Measurements from ENCODE around the gene CARM1. TPM values are rescaled to one million over a fixed set of nuclear protein-coding genes. Genes with fewer than 3 reads are reported as not detected.

CARM1 gene
- total RNA-seq, 4 donors from 2014 or later = 12.2 to 14.8 (median 13.1) TPM

- no peak overlapping the region for H3K27ac ChIP-seq
- H3K4me1 ChIP-seq = peaks cover 0 to 8% of the 10 kb centered on the region in 2 donors
- intact Hi-C loops (cut with DNase I) = no loop called here
- no peak for DNase-seq
- no peak overlapping the region for H3K4me3 ChIP-seq (replicated peaks in 1 of 3)
- H3K9me3 ChIP-seq = no peaks in the 10 kb centered on the region
- TF ChIP-seq POLR2A (IDR thresholded peaks at IDR 0.05) = no peak
- TF ChIP-seq CTCF (IDR thresholded peaks at IDR 0.05) = no peak
- H3K36me3 ChIP-seq = no peaks in the 10 kb centered on the region
- 71 to 79% methylated on average over 8 to 9 of the region's 9 CpGs for WGBS, 2 donors
- no peaks in the 10 kb centered on the region for H3K27me3 ChIP-seq
Measured at GRCh38 chr19:10882108-10882457, 10.7 kb downstream of the CARM1 start.

- intact Hi-C loops (cut with DNase I) = no loop called here
- TF ChIP-seq CTCF (IDR thresholded peaks at IDR 0.05) (no peak), POLR2A (IDR thresholded peaks at IDR 0.05) (no peak)
- DNase-seq = no peak
- Histone ChIP-seq H3K4me1 (peaks cover 0 to 8% of the 10 kb centered on the region in 2 donors), H3K27me3 (no peaks in the 10 kb centered on the region), H3K27ac (no peak overlapping the region), H3K4me3 (replicated peaks in 1 of 3) (no peak overlapping the region), H3K36me3 (no peaks in the 10 kb centered on the region), H3K9me3 (no peaks in the 10 kb centered on the region)
- WGBS, 2 donors = 72 to 79% methylated on average over 2 of the region's 2 CpGs
Measured at GRCh38 chr19:10884274-10884673, 12.9 kb downstream of the CARM1 start.

GRCh38 chr19:10885201-10886169 is 14.1 kb downstream of the CARM1 start:
- peaks cover 0 to 8% of the 10 kb centered on the region in 2 donors for H3K4me1 ChIP-seq
- intact Hi-C loops (cut with DNase I) = no loop called here
- TF ChIP-seq CTCF (IDR thresholded peaks at IDR 0.05) = no peak
- TF ChIP-seq POLR2A (IDR thresholded peaks at IDR 0.05) = no peak
- no peaks in the 10 kb centered on the region for H3K27me3 ChIP-seq
- no peaks in the 10 kb centered on the region for H3K9me3 ChIP-seq
- no peak for DNase-seq
- H3K4me3 ChIP-seq (replicated peaks in 1 of 3) = no peak overlapping the region
- no peaks in the 10 kb centered on the region for H3K36me3 ChIP-seq
- no peak overlapping the region for H3K27ac ChIP-seq
- 80 to 87% methylated on average over 20 of the region's 20 CpGs for WGBS, 2 donors

GRCh38 chr19:10887616-10888367 is 16.4 kb downstream of the CARM1 start:
- Histone ChIP-seq H3K9me3 (no peaks in the 10 kb centered on the region), H3K4me3 (replicated peaks in 1 of 3) (no peak overlapping the region), H3K27me3 (no peaks in the 10 kb centered on the region), H3K4me1 (no peaks in the 10 kb centered on the region), H3K27ac (no peak overlapping the region), H3K36me3 (no peaks in the 10 kb centered on the region)
- no peak for TF ChIP-seq POLR2A (IDR thresholded peaks at IDR 0.05)
- TF ChIP-seq CTCF (IDR thresholded peaks at IDR 0.05) = no peak
- 83 to 88% methylated on average over 6 to 7 of the region's 9 CpGs for WGBS, 2 donors
- intact Hi-C loops (cut with DNase I) = no loop called here
- DNase-seq = no peak

Data from thyroid gland (tissue), 4 donors.